NCI-H345 treated with DMSO at 0.1 percent for 48 hours (cell line): ENCODE data around the gene PRAMEF11.
"Not testable (repeated sequence)": the region's sequence is repeated elsewhere in the genome, so short reads cannot be mapped to it uniquely, and the experiment has no call there.

Experiments used
- DNase-seq: peaks from one replicate; lab custom pipeline; 2025; ENCODE audit not compliant: unreplicated experiment; lab: John Stamatoyannopoulos, UW

The PRAMEF11 gene

GRCh38 chr1:12831310-12831709 lies at the start of gene PRAMEF11:
PRAMEF11 (minus strand) TSS chr1:12831410; CDS start chr1:12828789, 2,621 bp downstream.
- DNase-seq = not testable (repeated sequence)

GRCh38 chr1:12878453-12878852 lies 47.2 kb upstream of the PRAMEF11 start:
- not testable (repeated sequence) for DNase-seq

GRCh38 chr1:12863131-12863880 lies 32.1 kb upstream of the PRAMEF11 start:
- DNase-seq = not testable (repeated sequence)

- DNase-seq = not testable (repeated sequence)
Observed at GRCh38 chr1:12856786-12857185, 25.6 kb upstream of the PRAMEF11 start, which contains the start of gene PRAMEF2. PRAMEF2 (plus strand) TSS chr1:12857086; CDS start chr1:12859010, 1,924 bp downstream.

- DNase-seq = no peak
Observed at GRCh38 chr1:12851779-12852178, 20.6 kb upstream of the PRAMEF11 start.

- not testable (repeated sequence) for DNase-seq
Observed at GRCh38 chr1:12848620-12849019, 17.4 kb upstream of the PRAMEF11 start, which contains the start of gene HNRNPCL1. HNRNPCL1 (minus strand) TSS chr1:12848720; CDS start chr1:12848289, 431 bp downstream.

- DNase-seq = not testable (repeated sequence)
Observed at GRCh38 chr1:12833251-12833650, 2.0 kb upstream of the PRAMEF11 start.

GRCh38 chr1:12819061-12819460 lies 12.1 kb downstream of the PRAMEF11 start:
- not testable (repeated sequence) for DNase-seq

- no peak for DNase-seq
Observed at GRCh38 chr1:12811409-12811784, 19.8 kb downstream of the PRAMEF11 start.

GRCh38 chr1:12810691-12811408 lies 20.4 kb downstream of the PRAMEF11 start:
- DNase-seq = no peak

GRCh38 chr1:12809933-12810332 lies 21.3 kb downstream of the PRAMEF11 start:
- no peak for DNase-seq

- DNase-seq = no peak
Observed at GRCh38 chr1:12799730-12800129, 31.5 kb downstream of the PRAMEF11 start.

GRCh38 chr1:12798911-12799310 lies 32.3 kb downstream of the PRAMEF11 start:
- no peak for DNase-seq

GRCh38 chr1:12791097-12791496 lies 40.1 kb downstream of the PRAMEF11 start, which contains the start of gene PRAMEF1:
PRAMEF1 (plus strand) TSS chr1:12791397; CDS start chr1:12793228, 1,831 bp downstream.
- not testable (repeated sequence) for DNase-seq

GRCh38 chr1:12784729-12785128 lies 46.5 kb downstream of the PRAMEF11 start:
- DNase-seq = not testable (repeated sequence)

- DNase-seq = not testable (repeated sequence)
Observed at GRCh38 chr1:12783783-12784182, 47.4 kb downstream of the PRAMEF11 start.

- DNase-seq = not testable (repeated sequence)
Observed at GRCh38 chr1:12781488-12781887, 49.7 kb downstream of the PRAMEF11 start.

GRCh38 chr1:12778907-12779306 lies 52.3 kb downstream of the PRAMEF11 start:
- no peak for DNase-seq

- no peak for DNase-seq
Observed at GRCh38 chr1:12778061-12778460, 53.1 kb downstream of the PRAMEF11 start.

- no peak for DNase-seq
Observed at GRCh38 chr1:12776801-12777557, 54.2 kb downstream of the PRAMEF11 start.

- DNase-seq = no peak
Observed at GRCh38 chr1:12775443-12775842, 55.8 kb downstream of the PRAMEF11 start.
